Hippocampal formation (tissue), 2 donors: ENCODE measurements around the gene TAF6.

Experiments
- DNase-seq, 2 donors: peaks; one replicate each; lab custom pipeline; 2025; lab: John Stamatoyannopoulos, UW

TAF6 gene

DNA sequence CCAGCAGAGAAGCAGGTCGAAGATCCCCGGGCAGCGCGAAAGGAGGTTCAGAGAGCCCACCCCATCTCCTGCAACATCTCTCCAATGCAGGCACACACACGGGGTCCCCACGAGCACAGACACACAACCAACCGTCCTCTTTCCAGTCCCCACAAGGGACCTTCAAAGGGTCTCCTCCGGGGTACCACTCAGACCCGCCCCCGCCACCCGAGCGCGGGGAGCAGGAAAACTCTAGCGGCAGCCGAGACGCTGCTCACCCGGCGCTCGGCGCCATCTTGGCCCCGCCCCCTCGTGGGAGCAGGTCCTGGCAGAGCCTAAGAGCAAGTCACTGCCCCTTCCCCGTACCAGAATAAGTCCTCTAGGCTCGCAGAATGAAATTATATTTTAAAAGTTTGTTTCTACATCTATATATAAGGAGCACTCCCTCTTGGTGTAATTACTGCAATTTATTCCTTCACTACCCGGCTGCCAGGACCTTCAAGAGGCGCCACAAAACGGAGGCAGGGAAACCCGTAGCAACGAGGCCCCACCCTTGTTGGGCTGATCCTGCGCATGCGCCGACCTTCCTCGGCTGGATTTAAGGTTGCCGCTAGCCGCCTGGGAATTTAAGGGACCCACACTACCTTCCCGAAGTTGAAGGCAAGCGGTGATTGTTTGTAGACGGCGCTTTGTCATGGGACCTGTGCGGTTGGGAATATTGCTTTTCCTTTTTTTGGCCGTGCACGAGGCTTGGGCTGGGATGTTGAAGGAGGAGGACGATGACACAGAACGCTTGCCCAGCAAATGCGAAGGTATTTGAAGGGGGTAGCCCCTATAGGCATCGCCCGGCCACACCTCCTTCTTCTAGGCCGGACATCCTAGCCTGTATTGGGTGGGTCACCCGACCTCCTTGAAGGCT lies at the start of gene TAF6, which contains the start of gene CNPY4:
TAF6 (minus strand) TSS at position 287 of the 898 bp plus-strand sequence. CDS start 5,149 bp downstream, outside the sequence.
CNPY4 (plus strand) TSS at position 563 of the 898 bp plus-strand sequence; CDS start at position 674, 111 bp downstream.
- DNase-seq = peak; percentile 92

DNA sequence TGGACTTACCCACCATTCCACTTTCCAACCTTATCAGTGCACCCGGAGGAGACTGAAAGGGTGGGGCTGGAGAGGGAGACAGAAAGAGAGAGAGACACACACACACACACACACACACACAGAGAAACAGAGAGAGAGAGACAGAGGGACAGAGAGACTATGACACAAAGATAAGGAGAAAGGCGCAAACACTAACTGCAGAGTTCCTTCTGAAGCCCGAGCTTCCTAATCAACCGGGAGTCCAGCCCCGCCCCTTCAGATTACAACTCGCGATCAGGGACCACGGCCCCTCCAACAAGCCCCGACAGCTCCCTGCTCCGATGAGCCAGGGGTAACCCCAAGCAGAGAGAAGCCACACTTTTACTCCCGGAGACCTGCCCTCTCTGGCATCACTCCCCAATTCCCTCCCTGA lies 48.8 kb upstream of the TAF6 start:
- no peak for DNase-seq

DNA sequence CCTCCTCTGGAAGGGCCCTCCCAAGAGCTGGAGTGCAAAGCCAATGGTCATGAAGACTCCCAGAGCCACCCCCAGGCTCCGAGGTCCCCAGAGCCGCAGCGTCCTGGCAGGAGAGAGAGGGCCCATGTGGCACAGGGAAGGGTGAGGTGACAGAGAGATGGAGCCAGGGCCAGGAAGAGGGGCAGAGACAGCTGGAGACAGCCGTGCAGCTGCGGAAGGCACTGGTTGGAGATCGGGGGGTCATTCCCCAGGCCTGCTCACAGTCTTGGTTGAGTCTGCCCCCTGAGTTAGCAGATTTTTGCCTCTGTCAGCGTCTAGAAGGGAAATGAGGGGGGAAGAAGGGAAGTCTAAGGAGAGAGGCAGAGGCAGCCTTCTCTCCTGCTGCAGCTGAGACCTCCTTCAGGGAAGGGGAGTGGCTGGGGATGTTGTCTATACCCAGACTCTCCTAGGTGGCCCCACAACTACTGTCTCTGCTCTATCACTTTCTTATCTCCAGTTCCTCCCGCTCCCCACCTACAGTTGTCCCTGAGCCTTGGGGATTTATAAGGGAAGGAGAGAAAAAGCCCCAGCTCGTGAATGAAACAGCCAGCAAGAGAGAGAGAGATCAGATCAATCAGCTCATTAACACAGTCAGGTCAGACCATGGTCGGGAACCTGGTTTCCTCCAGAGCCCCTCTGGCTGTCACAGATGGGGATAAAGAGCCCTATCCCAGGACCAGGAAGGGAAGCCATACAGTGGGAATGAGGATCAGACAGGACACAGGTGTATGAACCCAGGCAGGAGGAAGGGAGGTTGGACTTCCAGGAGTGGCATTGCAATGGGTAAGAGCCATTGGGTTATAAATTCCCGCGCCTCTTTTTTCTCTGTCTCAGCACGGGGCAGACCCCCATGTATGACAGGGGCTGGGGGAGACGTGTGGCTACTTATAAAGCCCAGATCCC lies 48.1 kb upstream of the TAF6 start:
- DNase-seq = no peak

DNA sequence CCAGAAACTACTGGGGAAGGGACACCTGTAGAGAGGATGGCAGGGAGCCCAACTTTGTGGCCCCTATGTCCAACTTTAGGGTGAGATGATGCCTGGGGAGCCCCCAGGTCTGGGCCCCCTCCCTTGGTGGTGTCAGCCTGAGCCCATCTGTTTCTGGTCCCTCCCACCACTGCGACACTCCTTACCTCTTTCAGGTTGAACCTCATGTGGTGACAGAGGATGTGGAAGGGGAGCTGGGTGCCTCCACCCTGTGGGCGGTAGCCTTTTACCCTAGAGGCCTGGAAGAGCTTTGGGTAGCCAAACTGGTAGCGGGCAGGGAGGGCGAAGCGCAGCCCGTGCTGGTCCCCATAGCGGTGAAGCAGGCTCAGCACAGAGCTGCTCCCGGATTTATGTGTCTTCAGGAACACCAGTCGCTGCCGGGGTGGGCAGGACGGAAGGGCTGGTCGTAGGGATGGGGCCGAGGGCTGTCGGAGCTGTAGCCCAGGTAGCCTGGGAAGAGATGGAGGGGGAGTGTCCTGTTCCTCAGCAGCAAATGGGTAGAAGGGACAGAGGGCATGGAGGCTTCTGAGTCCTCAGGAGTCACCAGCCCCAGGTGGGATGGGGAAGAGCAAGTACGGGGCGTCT lies 47.3 kb upstream of the TAF6 start:
- DNase-seq = no peak

DNA sequence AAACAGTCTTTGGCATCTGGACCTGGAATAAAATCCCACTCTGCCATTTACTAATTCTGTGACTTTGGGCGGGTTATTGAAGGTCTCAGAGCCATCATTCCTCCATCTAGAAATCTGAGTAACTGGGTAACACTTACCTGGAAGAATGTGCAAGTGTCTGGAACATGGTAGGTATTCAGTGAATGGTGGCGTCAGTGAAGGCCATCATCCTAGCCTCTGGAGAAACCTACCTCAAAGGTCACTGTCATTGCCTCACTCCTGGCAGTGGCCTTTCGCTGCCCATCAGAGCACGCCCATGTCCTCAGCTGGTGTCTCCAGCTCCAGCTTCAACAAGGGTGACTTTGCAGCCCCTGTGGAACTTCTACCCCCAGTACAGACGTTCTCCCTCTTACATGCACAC lies 44.7 kb upstream of the TAF6 start:
- no peak for DNase-seq

DNA sequence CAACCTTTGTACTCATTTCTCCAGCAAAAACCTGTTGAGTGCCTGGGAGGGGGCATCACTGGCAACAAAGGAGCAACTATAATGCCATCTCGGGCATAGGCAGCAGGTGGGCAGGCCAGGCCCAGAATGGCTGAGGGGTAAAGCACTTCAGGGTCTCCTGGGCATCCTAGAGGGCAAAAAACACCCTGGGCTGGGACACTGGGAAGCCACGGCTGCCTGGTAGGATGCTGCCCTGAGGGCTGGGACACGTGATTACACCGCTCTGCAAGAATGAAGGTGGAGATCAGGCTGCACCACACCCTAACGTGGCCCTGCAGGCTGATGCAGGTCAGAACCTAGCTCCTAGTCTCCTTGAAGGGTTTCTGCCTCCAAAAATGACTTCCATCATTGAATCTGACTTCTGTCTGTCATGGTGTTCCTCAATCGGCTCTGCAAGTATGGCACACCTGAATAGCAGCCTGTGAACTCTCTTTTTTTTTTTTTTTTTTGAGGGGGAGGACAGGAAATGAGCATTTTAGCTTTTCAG lies 43.9 kb upstream of the TAF6 start:
- DNase-seq = no peak

DNA sequence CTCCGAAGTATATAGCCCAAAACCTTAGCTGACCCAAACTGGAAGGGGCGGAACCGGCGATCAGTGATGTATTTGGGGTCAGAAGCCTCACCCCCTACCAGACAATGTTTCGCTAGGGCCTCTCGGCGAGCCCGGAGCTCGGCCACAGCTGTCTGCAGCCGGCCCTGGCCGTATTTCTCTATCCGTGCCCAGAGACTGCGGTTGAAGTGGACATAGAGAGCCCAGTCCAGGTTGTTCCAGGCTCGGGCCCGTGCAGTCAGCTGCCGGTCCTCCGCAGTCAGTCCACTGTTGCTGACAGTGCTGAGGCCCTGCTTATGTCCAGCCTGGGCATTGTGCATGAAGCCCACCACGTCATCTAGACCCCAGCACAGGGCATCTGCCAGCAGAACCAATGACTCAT lies 40.9 kb upstream of the TAF6 start:
- DNase-seq = no peak

DNA sequence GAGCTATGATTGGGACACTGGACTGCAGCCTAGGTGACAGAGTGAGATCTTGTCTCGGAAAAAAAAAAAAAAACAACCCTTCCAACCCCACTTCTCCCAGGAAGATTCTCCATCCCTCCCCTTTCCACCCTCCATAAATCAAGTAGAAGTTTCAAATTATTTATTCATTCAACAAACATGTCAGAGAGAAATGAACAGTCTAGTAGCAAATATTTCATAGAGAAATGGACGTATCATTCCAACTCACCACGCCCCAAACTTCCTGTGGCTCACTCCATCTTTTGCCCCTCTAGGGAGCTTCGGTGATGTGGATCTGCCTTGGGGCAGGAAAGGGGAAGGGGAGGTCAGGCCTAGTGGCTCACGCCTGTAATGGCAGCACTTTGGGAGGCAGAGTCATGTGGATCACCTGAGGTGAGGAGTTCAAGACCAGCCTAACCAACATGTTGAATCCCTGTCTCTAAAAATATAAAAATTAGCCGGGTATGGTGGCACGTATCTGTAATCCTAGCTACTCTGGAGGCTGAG lies 40.0 kb upstream of the TAF6 start:
- no peak for DNase-seq

DNA sequence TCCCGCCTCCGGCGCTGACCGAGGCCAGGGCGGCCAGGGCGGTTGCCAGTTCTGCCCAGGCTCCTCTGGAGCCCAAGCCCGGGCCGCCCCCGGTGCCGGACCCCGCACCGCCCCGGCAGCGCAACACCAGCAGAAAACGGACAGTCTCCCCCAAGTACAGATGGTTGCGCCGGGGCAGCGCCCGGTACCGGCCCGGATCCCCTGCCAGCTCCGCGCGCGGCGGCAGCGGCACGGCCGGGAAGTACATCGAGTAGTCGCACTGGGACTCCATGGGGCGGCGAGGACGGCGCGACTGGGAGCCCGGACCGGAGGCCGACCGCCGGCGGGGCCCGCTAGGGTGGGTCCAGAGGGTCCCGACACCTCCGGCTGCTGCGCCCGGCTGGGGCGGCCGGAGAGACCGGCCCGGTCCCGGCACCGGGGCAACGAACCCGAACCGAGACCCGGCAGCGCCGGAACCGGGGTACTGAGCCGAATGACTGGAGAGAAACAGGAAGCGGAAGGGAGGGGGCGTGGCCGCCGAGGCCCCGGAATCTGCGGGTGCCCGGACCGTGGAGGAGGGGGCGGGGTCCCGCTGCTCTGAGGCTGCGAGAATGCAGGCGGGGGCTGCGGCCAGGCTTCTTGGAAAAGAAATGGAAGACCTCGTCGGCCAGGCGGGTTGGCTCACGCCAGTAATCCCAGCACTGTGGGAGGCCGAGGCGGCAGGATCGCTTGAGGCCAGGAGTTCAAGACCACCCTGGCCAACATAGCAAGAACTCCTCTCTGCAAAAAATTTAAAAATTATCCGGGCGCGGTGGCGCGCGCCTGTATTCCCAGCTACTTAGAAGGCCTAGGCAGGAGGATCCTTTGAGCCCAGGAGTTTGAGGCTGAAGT lies 39.3 kb upstream of the TAF6 start, which contains the start of gene TRAPPC14:
TRAPPC14 (minus strand) TSS at position 495 of the 870 bp plus-strand sequence; CDS start at position 271, 224 bp downstream.
- DNase-seq = peak; percentile 52 to 85

DNA sequence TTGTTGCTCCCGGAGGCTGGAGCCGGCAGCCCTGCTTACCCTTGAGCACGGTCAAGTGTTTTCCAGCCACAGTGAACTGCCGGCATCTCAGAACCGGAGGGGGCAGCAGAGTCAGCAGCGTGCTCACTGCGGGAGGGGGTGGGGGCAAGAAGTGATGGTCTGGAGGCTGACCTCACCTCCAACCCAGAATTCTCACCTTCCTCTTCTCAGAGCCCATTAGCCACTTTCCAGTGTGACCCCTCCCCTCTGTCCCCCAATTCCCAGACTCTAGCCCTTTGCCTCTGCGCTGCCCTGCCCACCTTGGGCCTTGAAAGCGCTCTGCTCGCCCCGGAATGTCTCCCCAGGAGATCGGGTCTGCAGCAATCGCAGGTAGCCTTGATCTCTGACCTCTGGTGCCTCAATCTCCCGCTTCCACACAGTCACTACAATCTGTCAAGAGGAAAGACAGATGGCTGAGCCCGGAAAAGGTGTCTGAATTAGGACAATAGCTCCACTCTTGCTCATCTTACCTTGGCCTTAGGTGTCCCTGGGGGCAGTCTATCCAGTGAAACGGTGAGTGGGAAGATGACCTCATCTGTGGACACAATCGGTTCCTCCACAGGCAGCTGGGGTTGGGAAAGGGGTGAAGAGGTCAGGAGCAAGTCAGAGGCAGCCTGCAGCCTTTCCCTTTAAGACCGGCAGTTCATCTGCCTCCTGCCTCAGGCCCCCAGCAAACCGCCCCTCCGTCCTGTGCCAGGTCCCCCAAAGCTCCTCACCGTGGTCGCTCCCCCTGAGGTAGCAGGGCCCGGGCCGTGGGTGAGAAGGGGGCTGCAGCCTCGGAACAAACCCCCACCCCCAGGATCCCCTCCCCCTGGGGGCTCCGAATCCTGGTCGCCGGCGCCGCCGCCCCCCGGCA lies 38.4 kb upstream of the TAF6 start:
- no peak for DNase-seq

DNA sequence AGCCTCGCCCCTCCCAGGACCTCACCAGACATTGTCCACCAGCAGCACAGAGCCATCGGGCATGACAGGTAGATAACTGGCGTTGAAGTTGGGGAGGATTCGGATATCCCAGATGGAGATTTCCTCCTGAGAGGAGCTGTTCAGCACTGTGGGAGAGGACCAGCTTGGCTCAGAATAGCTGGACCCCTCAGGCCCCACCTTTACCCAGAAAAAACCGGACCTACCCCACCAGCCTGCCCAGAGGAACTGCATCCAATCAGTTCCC lies 37.8 kb upstream of the TAF6 start:
- DNase-seq = no peak

DNA sequence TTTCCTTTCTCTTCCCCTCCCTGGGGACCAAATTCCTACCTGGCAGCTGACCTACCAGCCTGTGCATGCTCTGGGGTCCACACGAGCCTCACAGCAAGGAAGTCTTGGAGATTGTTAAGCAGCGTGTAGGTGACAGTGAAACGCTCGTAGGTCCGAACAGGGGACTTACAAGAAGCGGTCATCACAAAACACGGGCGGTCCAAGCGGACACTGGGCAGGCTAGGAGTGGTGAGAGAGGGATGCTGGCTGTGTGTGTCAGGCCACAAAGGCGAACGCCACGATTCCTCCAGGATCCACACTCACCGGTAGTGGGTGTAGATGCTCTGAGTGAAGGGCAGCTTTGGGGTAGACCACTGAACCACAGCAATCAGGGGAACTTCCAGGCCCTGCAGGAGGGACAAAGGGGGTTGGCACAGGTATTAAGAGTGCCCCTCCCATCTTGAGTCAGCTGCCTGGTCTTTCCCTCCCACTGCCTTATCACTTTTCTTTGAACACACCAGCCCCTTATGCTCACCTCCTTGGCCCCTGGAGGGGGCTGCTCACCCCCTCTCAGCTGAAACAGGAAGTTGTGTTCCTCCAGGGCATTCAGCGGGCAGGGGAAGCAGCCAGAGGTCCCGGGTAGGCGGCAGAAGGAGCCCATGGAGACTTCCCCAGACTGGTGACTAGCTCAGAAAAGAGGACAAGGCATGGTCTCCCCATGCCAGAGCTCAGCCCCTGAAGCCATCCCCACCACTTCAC lies 37.3 kb upstream of the TAF6 start:
- DNase-seq = no peak

DNA sequence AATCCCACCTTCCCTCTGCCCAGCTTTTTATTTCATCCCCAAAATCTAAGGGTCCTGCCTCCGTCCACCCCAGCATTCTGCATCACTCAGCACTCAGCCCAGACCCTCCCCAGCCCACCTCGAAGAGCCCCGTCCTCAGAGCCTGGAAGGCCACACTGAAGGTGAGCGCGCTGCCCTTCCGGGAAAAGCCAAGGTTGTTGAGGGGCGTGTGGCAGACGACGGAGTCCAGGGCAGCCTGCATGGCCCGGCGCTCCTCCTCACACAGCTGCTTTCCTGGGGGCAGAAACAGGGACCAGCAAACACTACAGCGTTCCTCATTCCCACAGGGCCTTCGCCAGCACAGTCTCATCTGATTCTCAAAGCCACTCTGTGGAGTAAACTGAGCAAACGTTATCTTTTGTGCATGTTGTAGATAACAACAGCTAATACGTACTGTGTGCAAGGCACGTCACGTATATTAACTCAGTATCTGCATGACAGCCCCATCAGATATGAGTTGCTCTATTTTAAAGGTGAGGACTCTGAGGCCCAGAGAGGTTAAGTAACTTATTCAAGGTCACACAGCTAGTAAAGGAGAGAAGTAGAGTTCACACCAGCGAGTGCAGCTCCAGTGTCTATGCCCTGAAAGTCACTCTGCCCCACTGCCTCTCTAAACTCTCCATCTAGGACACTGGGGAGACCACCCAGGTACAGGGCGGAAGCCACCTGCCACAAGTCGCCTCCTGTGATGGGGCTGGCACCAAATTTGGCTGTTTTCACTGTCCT lies 36.6 kb upstream of the TAF6 start:
- DNase-seq = no peak

DNA sequence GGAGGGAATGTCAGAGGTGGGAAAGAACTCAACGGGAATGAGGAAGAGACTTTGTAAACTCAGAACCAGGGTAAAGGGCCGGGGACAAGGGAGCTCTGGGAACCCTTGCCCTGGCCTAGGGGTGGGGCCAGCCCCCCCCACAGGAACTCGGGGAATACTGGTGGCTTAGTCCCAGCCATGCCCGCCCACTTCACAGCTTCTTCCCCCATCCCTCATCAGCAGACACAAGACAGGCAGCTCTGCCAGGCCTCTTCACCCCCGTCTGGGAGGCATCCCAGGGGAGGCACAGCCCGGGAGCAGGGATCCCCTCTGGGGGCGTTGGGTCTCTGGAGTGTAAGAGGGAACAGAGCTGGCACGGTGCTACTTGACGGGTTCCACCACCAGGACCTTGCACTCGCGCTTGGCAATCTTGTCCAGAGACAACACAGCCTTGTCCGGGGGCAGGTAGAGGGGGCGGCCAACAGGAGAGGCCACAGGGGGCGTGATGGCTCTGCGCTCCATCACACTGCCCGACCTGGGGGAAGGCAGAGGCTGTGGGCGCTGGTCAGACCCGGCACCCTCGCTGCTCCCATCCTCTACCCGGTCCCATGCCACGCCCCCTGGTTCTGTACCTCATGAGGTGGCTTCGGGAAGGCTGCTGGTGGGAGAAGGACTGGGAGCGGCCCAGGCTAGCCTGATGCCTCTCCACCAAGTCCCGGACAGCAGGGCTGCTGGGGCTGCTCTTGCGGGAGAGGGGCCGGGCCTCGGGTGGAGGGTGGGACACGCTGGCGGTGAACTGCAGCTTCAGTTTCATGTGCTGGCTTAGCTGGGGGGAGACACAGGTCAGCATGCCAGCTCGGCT lies 35.7 kb upstream of the TAF6 start:
- no peak for DNase-seq

DNA sequence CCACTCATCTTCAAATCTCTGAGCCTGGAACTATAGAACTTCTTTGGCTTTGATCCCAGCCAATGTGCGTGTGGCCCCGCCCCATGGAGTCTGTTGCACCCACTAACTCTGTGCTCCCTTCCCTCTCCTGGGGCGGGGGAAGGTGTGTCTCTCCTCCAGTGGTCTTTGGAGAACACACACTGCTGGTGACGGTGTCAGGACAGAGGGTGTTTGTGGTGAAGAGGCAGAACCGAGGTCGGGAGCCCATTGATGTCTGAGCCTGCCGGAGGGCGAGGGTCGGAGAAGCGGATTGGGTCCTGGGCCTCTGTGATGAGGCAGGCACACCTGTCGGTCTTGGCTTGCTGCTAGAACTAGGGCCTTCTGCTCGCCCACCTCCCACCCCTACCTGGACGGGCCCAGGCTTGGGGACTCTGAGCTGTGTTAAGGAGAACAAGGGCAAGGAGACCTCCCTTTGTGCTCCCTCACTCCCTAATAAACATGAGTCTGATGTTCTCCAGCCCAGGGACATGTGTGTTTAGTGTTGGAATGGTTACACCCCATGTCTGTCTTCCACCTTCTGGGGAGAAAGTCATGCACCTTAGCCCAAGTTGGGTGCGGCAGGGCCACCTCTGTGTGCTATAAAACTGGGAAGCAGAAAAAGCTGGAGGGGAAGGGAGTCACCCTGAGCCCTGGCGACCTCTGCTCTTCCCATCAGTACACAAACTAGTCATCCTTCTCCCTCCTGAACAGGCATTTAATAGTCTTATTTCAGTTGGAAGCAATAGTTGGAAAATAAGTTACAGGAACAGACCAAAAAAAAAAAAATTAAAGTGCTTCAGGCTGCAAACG lies 34.8 kb upstream of the TAF6 start:
- DNase-seq = no peak

DNA sequence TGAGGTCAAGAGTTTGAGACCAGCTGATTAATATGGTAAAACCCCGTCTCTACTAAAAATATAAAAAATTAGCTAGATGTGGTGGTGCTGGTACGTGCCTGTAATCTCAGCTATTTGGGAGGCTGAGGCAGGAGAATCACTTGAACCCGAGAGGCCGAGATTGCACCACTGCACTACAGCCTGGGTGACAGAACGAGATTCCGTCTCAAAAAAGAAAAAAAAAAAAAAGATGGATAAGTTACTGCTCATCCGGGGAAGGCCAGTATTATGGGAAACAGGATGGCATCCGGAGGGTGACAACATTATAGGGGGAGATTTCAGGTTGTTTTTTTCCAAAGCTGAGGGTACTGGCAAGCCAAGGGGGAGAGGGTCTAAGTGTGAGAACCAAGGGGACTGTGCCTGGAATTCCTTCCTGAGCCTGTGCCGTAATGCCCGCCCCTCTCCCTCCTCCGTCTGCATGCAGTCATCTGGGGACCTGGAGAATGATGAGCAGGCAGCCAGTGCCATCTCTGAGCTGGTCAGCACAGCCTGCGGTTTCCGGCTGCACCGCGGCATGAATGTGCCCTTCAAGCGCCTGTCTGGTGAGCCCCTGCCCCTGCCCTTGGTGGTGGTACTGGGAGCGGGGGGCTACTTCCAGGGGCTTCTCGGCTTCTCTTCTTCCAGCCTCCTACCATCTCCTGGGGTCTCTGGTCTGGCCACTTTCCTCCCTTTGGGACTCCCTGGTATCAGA lies 33.9 kb upstream of the TAF6 start:
- DNase-seq = no peak
